Fibroblast of skin of left biceps (primary cell): Measurements from ENCODE around the gene CLDN9.
A peak's percentile ranks its signal among the peaks of the same experiment; 100 is the strongest.
"Not testable (repeated sequence)": the region's sequence is repeated elsewhere in the genome, so short reads cannot be mapped to it uniquely, and the experiment has no call there.

ENCODE experiments used
- DNase-seq, 2 experiments: peaks; one replicate each; pipeline ENCODE4 v3.0.0-alpha.2; 2013; ENCODE audit warnings: low read depth in 2 of 2

CLDN9 gene

GRCh38 chr16:3054965-3055733 is 42.4 kb downstream of the CLDN9 start:
- no peak for DNase-seq

- not testable (repeated sequence) for DNase-seq
Observed at GRCh38 chr16:3055734-3056115, 43.0 kb downstream of the CLDN9 start.

GRCh38 chr16:3056336-3057180 is 43.8 kb downstream of the CLDN9 start:
- no peak for DNase-seq

- DNase-seq: no peak
Observed at GRCh38 chr16:3057181-3058138, 44.7 kb downstream of the CLDN9 start.

- no peak for DNase-seq
Observed at GRCh38 chr16:3058139-3059030, 45.7 kb downstream of the CLDN9 start.

- DNase-seq: peak; percentile 43 to 53
Observed at GRCh38 chr16:3059041-3059722, 46.5 kb downstream of the CLDN9 start.

GRCh38 chr16:3059723-3060242 is 47.1 kb downstream of the CLDN9 start:
- DNase-seq: no peak

- DNase-seq: no peak
Observed at GRCh38 chr16:3060339-3061127, 47.8 kb downstream of the CLDN9 start.

- no peak for DNase-seq
Observed at GRCh38 chr16:3062553-3062952, 49.8 kb downstream of the CLDN9 start.

GRCh38 chr16:3063625-3064386 is 51.1 kb downstream of the CLDN9 start:
- no peak for DNase-seq
